Kidney (tissue), 14 donors: ENCODE measurements around the gene F10. TPM values are rescaled to one million over a fixed set of nuclear protein-coding genes. Genes with fewer than 3 reads are reported as not detected.

Experiments used
- DNase-seq, 5 donors: peaks; one replicate each; pipeline ENCODE4 v3.0.0-alpha.2; 2013 to 2020
- FAIRE-seq: peaks from 2 replicates; lab custom pipeline; 2012; peaks lifted over from hg19 to GRCh38; lab: Jason Lieb, UNC
- H3K27ac ChIP-seq, 2 donors: one replicate each; pipeline ENCODE4 v1.7.0; 2013; ENCODE audit warnings: low read depth in 2 of 2, low read length in 2 of 2, inconsistent platforms in 1 of 2
- H3K27me3 ChIP-seq: one replicate; pipeline ENCODE4 v1.7.1; 2013; ENCODE audit warnings: low read length, inconsistent platforms; ENCODE audit not compliant: control insufficient read depth, insufficient read depth
- H3K36me3 ChIP-seq, 3 donors: one replicate each; pipeline versions ENCODE4 v1.7.0 to v1.7.1; 2013; ENCODE audit warnings: low read length in 3 of 3, control low read depth in 1 of 3, inconsistent platforms in 1 of 3; ENCODE audit not compliant: insufficient read depth in 3 of 3, control insufficient read depth in 2 of 3
- H3K4me1 ChIP-seq, 3 donors: one replicate each; pipeline versions ENCODE4 v1.7.0 to v1.7.1; 2013; ENCODE audit warnings: low read length in 3 of 3, inconsistent platforms in 1 of 3, low read depth in 1 of 3; ENCODE audit not compliant: control insufficient read depth in 2 of 3, insufficient read depth in 2 of 3
- H3K4me3 ChIP-seq, 3 donors: one replicate each; pipeline versions ENCODE4 v1.7.0 to v1.8.1; 2013; ENCODE audit warnings: low read length in 3 of 3, control low read depth in 1 of 3, inconsistent platforms in 1 of 3
- H3K9ac ChIP-seq, 3 donors: one replicate each; pipeline versions ENCODE4 v1.7.0 to v1.7.1; 2013; ENCODE audit warnings: low read length in 3 of 3, control low read depth in 1 of 3, inconsistent platforms in 1 of 3
- H3K9me3 ChIP-seq, 3 donors: one replicate each; pipeline versions ENCODE4 v1.7.0 to v1.7.1; 2013; ENCODE audit warnings: low read length in 3 of 3, control low read depth in 1 of 3, inconsistent platforms in 1 of 3; ENCODE audit not compliant: control insufficient read depth in 2 of 3, insufficient read depth in 1 of 3
- intact Hi-C: fragments of 100-400 bp; cut with DNase I; formaldehyde crosslinking; loops from one replicate; pipeline ENCODE4 v1.11.1; 2022
- polyA plus RNA-seq: library from polyadenylated mRNA; stranded (reverse); fragments of 350-450 nt; fragmentation: Illumina TruSeq; extraction: RNeasy Lipid Tissue Mini Kit (QIAGEN cat#74804); gene quantifications from one replicate; pipeline ENCODE4 v1.2.3, GENCODE V29; 2014; ENCODE audit warnings: low read depth, low replicate concordance; ENCODE audit not compliant: insufficient read depth
- total RNA-seq: library from RNA; stranded (reverse); fragmentation: NEBNext Ultra II Directional; extraction: Animal tissue kit (Norgen Biotek cat#: 25700); gene quantifications from one replicate; pipeline ENCODE4 v1.2.1, GENCODE V29; 2021
- TF ChIP-seq, protein P1 (sequence below): IDR thresholded peaks from 3 replicates; pipeline ENCODE4 v1.5.1; 2012; ENCODE audit warnings: mild to moderate bottlenecking, moderate library complexity, borderline replicate concordance; ENCODE audit not compliant: insufficient read depth; ENCODE audit errors: extremely low read depth
- donor health status: control.
- donor health status: control.
- donor health status: control.
- donor health status: control.
- donor health status: control.
- donor health status: DM: yes; HTN: yes; CAD: no.
- donor health status: Normal renal cell carcinoma (clear cell type).

The F10 gene
- total and polyA plus RNA-seq, 2 donors from 2014 or later = 5.1 to 6.8 TPM

GRCh38 chr13:113145911-113146598 is 23.5 kb downstream of the F10 start:
- DNase-seq (no peak), FAIRE-seq (no peak)
- no peaks in the 10 kb centered on the region for H3K9me3 ChIP-seq
- intact Hi-C loops = no loop called here
- no peaks in the 10 kb centered on the region for H3K36me3 ChIP-seq
- no peak overlapping the region for H3K4me3 ChIP-seq
- TF ChIP-seq, protein P1, sequence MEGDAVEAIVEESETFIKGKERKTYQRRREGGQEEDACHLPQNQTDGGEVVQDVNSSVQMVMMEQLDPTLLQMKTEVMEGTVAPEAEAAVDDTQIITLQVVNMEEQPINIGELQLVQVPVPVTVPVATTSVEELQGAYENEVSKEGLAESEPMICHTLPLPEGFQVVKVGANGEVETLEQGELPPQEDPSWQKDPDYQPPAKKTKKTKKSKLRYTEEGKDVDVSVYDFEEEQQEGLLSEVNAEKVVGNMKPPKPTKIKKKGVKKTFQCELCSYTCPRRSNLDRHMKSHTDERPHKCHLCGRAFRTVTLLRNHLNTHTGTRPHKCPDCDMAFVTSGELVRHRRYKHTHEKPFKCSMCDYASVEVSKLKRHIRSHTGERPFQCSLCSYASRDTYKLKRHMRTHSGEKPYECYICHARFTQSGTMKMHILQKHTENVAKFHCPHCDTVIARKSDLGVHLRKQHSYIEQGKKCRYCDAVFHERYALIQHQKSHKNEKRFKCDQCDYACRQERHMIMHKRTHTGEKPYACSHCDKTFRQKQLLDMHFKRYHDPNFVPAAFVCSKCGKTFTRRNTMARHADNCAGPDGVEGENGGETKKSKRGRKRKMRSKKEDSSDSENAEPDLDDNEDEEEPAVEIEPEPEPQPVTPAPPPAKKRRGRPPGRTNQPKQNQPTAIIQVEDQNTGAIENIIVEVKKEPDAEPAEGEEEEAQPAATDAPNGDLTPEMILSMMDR = no peak
- H3K9ac ChIP-seq = no peak overlapping the region
- H3K4me1 ChIP-seq = no peaks in the 10 kb centered on the region
- no peaks in the 10 kb centered on the region for H3K27me3 ChIP-seq
- no peak overlapping the region for H3K27ac ChIP-seq

GRCh38 chr13:113146750-113147149 is 24.2 kb downstream of the F10 start:
- intact Hi-C loops = no loop called here
- Histone ChIP-seq H3K36me3 (no peaks in the 10 kb centered on the region), H3K4me3 (no peak overlapping the region), H3K9ac (no peak overlapping the region), H3K9me3 (no peaks in the 10 kb centered on the region), H3K4me1 (peaks cover 0 to 2% (median 0%) of the 10 kb centered on the region in 3 donors), H3K27me3 (no peaks in the 10 kb centered on the region), H3K27ac (no peak overlapping the region)
- TF ChIP-seq, protein P1 = no peak
- DNase-seq = no peak
- FAIRE-seq = no peak

- DNase-seq = no peak
- intact Hi-C loops = no loop called here
Observed at GRCh38 chr13:113147206-113147605, 24.6 kb downstream of the F10 start.

More at GRCh38 chr13:113147206-113147605, 24.6 kb downstream of the F10 start:
- TF ChIP-seq, protein P1 = no peak
- Histone ChIP-seq H3K4me1 (peaks cover 0 to 7% (median 0%) of the 10 kb centered on the region in 3 donors), H3K27me3 (no peaks in the 10 kb centered on the region), H3K36me3 (no peaks in the 10 kb centered on the region), H3K9ac (no peak overlapping the region), H3K27ac (no peak overlapping the region), H3K4me3 (no peak overlapping the region), H3K9me3 (no peaks in the 10 kb centered on the region)
- no peak for FAIRE-seq
